ENCODE measurements around the gene TSHZ2.
"Not testable (repeated sequence)": the region's sequence is repeated elsewhere in the genome, so short reads cannot be mapped to it uniquely, and the experiment has no call there.

TSHZ2 gene

DNA sequence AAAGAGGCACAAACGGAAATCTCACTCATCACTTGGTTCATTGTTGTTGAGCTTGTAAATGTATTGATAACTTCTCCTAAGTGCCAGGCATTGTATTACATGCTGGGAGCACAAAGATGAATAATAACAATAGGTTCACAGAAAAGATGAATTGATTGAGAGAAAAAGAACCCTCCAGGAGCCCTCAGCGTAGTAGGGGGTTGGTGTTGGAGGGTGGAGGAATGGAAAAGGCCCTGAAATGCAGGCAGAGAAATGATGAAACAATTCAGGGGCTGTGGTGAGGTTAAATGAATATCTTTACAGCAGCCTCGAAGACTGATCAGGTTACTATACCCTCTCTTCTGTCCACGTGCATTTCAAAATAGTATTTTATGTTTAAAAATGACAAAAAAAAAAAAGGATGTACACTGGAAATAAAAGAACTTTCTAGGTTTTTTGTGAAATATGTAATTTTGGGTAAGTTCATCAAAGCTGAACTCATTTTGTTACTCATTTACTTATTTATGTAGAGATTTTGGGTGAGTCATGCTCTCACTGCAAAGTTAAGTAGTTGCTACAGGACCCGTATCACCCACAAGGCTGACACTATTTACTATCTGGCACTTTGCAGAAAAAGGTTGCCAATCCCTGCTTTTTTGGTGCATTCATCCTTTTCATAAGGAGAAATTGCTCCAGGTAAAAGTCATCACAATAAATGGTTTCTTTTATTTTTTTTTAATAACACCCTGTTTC lies 344.2 kb downstream of the TSHZ2 start:
- DNase-seq (ENCODE audit: low read depth): no peak

DNA sequence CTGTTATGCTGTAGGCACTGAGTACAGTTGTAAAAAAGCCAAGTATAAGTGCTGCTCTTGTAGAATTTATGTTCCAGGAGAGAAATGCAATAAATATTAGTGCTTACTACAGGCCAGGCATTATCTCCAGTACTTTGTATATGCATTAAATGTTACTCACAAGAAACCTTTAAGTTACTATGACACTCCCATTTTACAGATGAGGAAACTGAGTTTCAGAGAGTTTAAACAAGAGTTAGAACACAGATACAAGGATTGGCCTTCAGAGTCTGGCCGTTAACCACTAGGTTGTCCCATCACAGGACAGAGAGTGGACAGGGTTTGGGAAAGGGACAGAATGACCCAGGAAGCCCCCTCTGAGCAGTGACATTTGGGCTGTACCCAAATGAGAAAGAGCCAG lies 347.0 kb downstream of the TSHZ2 start:
- DNase-seq (ENCODE audit: low read depth): no peak

DNA sequence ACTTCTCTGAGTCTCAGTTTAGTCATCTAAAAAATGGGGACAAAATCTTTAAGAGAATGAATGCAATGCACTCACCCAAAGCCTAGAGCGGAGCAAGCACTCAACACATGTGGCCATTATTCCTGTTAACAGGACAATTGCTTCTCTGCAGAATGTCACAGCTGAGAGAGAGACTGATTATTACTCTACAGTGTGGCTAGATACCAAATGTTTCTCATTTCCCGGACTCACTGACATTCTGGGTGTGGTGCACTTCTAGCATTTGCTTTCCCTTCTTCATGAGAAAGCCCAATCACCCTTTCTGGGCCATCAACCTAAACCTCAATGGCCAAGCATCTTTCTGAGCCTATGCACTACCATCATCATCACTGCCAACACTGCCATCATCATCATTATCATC lies 347.6 kb downstream of the TSHZ2 start:
- no peak for DNase-seq (ENCODE audit: low read depth)

DNA sequence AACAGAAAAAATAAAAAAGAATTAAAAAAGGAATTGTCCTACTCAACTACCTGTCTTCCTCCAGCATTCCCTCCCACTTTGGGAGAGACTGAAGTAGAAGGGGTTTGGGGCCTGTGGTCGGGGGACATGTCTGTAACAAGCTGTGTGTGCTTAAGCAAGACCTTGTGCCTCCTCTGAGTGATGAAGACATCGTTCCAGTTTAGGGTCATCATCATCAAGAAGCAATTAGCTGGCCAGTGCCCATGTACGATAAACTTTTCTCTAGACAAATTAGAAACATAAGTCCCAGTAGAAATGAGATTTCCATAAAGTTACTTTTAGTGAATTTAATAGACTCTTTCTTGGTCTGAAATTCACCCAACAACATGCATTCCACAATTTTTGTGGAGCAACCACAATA lies 348.5 kb downstream of the TSHZ2 start:
- DNase-seq (ENCODE audit: low read depth): no peak

DNA sequence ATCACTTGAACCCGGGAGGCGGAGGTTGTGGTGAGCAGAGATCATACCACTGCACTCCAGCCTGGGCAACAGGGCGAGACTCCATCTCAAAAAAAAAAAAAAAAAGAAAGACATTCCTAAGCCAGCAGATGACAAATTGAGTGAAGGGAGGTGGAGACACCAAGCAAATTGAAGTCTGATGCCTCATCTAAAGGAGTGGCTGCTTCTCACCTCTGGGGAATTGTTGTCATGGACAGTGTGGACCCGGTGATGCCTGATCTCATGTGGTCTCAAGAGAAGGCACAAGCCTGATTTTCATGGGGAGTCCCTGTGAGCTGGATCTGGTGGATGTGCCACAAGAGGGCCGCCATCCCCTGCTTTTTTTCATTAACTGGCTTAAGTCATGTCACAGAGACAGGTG lies 349.4 kb downstream of the TSHZ2 start:
- DNase-seq (ENCODE audit: low read depth): no peak

DNA sequence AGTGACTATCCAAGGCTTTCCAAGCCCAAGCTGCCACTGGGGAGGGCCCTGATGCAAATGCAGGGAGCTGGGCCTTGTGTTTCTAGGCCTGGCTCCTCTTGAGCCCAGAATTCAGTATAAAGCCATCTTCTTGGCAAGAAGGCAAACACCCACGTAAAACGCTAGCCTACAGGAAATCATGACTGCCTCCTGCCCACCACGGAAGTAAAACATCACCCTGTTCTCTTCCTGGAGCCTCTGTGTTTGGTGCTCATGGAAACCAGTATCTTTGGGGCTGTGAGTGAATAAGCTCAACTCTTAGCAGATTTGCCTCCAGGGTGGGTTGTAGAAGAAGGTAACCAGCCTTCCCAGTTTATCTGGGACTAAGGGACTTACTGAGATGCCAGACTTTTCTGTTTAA lies 350.5 kb downstream of the TSHZ2 start:
- no peak for DNase-seq (ENCODE audit: low read depth)

DNA sequence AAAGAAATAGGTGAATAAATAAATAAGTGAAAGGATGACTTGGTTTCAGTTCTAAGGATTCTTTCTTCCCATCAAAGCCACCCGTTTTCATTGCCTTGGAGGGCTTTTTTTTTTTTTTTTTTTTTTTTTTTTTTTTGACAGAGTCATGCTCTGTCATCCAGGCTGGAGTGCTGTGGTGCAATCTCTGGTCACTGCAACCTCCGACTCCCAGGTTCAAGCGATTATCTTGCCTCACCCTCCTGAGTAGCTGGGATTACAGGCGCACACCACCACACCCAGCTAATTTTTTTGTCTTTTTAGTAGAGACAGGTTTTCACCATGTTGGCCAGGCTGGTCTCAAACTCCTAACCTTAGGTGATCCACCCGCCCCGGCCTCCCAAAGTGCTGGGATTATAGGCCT lies 351.3 kb downstream of the TSHZ2 start:
- DNase-seq (ENCODE audit: low read depth): not testable (repeated sequence)

DNA sequence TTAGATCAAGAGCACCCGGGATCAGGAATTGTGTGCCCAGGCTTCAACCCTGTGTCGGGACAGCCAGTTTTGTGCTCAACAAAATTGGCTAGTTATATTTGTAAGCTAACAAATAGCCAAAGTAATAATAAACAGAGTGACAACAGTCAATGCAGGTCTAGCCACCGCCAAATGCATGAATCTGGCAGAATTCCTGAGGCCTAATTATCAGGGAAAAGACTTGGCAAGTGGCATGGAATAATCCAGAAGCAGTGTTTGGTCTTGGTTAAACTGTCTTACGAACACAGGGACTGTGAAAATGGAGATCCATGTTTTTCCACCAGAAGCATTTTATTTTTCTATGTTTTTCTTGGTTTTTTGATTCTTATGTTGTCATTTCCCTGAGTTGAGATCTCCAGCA lies 352.7 kb downstream of the TSHZ2 start:
- DNase-seq (ENCODE audit: low read depth): no peak

DNA sequence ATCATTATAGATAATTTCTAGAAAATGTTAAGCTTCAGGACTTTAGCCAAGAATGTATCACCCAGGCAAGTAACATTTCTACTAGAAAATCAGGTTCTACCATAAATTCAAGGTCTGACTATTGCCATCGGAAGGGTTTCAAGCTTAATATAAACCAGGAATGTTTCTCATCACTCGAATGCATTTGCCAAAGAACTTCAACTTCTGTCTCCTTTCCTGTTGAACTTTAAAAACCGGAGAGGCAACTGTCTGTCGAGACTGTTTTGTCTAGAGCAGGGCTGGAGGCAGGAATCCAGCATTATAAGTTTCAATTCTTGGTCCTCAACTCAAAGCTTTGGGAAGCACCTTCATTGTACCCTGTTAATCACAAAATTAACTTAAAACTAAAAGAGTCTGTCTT lies 356.8 kb downstream of the TSHZ2 start:
- no peak for DNase-seq (ENCODE audit: low read depth)

DNA sequence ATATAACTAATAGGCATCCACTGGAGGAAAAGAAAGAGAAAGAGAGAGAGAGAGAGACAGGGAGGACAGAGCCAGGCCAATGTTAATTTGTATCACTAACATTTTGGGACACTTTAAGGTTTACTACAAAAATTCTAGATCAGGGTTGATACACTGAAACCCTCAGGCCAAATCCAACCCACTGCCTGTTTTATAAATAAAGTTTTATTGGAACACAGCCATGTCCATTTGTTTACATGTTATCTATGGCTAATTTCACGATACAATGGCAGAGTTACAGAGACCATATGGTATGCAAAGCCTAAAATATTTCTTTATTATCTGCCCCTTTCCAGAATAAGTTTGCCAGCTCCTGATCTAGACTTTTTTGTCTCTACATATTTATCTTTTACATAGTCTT lies 357.6 kb downstream of the TSHZ2 start:
- DNase-seq (ENCODE audit: low read depth): no peak

DNA sequence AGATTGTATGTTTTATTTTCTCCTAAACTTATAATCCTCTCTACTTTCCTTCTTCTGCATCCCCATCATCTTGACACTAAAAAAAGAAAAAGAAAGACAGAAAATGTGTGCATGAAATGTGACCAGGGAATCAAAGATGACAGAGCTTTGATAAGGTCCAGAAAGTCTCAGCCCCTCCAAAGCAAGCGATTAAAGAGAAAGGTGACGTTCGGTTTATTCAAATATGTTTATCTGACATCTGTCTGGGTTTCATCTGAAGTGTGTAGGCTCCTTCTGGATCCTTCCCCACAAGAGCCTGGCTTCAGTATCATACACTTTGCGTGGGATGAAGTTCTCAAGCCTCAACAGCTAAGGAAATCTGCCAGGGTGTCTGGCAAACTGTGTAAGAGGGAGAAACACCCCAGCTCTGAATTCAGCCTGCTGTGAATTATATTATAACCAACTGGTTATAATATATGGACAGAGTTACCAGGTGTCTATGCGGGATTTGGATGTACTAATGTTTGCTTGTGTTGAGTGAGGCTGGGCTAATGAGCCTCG lies 358.5 kb downstream of the TSHZ2 start:
- DNase-seq (ENCODE audit: low read depth): no peak

DNA sequence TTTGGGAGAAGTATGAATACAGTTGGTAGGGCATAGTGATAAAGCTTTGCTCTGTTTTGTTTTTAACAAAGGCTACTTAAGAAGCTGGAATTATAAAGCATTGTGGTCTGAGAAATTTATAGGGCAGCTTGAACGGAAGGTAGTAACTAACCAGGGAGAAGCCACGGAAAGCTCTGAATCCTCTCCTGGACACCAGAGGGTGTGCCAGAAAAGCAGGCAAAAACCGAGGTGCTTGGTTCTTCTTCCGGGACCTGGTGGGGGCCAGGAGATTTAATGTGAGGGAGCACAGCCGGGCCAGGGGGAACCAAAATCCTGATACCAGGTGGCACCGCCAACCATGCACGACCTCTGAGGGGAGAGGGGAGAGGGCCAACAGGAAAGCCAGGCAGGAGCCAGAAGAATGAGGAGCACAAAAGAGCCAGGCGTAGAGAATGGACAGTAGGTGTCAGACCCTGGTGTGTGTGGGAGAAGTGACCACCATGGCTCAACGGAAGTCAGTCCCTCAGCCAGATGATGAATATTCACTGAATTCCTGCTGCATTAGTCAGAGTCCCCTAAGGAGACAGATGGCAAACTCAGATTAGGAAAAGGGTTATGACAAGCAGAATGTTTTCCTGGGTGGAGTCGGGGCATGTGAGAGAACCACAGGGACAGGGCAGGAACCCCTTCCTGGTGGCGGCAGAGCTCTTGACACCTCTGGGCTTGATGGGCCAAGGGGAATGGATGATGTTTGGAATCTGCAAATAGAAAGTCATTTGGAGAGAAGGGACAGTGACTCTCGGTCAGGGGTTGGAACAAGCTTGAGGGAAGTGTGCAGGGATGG lies 359.2 kb downstream of the TSHZ2 start:
- DNase-seq (ENCODE audit: low read depth): peak; percentile 13

DNA sequence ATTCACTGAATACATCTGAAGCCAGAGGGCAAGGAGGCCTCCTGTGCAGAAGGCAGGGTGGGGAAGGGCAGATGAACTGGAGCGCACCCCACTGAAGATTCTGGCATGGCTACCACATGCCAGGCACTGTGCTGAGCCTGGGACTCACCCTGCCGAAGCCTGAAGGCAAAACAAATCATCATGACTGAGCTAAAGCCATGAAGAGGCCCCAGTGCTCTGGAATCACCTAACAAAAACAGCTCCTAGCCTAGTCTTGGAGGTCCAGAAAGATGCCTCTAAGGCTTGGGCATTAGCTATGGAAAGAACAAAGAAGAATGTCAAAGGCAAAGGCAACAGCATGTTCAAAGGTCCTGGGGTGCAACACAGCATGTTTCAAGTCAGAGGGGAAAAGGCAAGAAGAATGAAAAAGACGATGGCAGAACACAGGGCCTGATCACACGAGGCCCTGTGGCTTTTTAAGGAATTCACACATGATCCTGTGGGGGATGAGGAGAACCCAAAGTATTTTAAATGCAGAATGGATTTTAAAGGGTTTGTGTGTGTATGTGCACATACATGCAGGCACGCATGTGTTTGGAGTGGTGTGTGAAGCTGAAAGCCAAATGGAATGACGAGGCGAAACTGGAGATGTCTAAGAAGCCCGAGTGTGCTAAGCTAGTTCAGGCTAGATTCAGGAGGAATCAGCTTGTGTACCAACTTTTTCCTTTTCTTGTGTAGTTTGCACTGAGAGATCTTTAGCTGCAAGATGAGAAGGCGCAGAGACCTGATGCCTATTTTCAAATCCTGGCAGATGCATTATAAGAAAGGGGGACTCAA lies 360.1 kb downstream of the TSHZ2 start:
- DNase-seq (ENCODE audit: low read depth): no peak

DNA sequence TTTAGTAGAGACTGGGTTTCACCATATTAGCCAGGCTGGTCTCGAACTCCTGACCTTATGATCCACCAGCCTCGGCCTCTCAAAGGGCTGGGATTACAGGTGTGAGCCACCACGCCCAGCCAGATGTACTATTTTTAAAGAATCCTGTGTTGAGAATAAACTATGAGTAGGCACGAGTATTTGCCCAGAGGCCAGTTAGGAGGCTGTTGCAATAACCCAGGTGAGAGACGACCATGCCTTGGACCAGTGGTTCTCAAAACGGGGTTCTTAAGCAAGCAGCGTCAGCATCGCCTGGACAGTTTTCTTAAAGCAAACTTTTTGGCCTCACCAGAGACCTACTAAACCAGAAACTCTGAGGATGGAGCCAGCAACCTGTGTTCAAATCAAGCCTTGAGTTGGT lies 362.7 kb downstream of the TSHZ2 start:
- DNase-seq (ENCODE audit: low read depth): no peak

DNA sequence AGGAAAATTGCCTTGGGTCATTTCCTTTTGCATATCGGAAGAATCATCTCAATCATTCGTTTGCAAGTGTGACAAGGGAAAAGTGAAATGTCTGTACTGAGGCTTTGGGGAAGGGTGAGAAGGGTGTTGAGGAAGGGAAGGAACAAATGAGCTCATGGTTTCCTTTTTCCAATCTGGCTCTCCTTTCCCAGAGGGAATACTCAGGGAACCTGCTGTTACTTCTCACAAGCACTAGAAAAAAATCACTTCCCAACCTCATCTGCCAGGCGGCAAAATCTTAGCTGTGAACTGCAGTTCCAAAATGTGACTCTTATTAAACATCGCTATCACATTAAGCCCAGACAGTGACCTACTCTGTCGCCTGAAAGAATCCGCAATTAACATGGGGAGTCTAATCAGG lies 363.4 kb downstream of the TSHZ2 start:
- DNase-seq (ENCODE audit: low read depth): no peak

DNA sequence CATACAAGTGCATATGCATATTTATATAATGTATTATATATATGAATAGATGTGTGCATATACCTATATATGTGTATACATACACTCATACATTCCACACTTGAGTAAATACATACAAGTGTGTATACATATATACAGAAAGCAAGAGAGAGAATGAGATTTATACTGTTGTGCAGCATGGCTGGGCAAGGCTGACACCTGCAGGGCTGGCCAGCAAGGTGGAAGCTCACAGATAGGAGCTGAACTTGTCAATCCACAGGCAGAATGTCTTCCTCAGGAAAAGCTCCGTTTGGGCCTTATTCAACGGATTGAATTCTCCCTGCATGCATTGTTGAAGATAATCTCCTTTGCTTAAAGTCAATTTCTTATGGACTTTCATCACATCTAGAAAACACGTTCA lies 364.7 kb downstream of the TSHZ2 start:
- no peak for DNase-seq (ENCODE audit: low read depth)

DNA sequence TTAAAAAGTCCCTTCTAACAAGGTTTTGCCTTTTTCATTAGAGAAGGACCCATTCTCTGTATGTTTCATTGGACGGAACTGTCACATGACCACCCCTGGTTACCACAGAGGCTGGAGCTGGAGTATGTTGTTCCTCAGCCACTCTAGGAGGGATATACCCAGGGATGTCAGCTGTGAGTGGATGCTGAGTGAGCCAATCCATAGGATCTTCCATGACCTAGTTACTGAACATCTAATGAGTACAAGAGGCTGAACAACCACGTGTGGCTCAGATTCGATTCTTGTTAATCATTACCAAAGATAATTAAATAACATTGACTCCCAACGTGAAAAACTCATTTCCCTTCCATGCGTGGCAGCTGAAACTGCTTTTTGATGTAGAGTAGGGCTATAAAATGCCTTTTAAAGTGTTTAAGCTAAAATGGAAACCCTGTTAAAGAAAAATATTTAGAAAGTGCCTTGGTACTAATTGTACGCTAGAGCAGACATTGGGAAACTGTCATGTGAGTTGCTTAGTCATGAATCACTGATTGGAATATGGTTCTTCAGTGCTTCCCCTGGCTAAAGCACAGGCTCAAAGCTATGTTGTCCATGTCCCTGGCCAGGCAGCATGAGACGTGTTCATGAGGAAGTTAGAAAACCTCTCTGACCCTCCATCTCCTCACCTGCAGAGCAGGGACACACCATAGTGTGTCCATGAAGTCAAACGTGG lies 365.4 kb downstream of the TSHZ2 start:
- no peak for DNase-seq (ENCODE audit: low read depth)

DNA sequence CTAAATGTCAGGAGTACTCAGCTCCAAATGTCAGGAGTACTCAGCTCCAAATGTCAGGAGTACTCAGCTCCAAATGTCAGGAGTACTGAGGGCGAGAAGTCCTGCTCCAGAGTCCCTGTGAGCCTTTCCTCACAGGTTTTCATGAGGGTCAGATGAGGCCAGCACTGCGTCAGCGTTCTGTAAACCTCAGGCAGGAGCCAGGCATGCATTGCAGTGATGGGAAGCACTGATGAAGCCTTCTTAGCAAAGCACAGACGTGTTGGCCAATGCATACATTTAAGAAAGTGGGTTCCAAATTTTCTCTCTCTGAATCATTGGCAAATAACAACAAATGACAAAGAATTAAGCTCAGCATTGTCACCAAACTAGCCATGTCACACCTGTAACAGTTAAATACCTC lies 366.6 kb downstream of the TSHZ2 start:
- DNase-seq (ENCODE audit: low read depth): no peak

DNA sequence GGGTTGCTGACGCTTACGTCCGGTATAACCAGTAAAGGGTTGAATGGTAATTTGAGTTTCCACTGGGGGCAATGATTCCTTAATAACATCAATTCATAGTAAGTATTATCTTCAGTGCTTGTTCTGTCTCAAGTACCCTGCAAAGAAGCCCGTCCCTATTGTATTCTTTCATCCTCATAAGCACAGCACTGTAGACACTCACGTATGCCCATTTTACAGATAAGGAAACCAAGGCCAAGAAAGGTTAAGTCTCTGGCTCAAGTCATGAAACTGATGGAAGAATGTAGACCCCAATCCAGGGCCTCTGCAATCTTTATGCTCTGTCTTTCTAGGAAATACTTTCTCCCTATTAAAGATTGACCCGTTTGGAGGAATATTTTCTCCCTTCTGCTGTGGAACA lies 370.3 kb downstream of the TSHZ2 start:
- no peak for DNase-seq (ENCODE audit: low read depth)

DNA sequence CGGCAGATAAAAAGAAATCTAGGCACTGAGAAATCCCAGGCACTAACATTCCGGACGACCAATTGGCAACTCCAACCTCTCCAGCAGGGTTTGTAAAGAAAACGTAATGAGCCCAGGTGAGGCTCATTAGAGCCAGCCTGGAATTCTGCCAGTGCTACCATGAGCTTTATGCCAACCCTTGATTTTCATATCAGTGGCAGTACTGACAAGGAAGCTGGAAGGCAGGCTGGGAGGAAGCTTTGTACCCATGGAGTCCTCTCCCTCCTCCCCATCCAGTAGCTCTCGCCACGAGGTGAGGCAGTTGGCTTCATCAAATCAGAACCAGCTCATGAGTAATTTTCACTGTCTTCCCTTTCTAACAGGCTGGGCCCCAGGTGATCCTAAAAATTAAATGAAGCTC lies 371.3 kb downstream of the TSHZ2 start:
- DNase-seq (ENCODE audit: low read depth): no peak

DNA sequence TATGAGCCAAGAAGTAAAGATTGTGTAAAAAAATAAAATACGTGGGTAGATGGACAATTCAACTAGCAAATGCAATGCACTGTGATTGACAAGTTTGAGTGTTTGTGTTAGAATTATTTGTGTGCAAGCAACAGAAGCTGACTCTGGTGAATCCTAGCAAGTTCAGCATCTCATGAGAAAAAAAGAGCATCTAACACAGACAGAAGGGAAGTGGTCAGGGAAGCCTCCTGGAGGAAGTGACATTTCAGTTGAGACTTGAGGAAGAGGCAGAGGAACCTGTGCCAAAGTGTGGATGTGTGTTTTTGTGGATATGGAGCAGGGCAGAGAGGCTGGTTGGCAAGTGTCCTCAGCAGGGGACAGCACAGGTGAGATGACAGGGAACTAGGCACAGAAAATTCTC lies 372.7 kb downstream of the TSHZ2 start:
- DNase-seq (ENCODE audit: low read depth): no peak

All from GM04504 (cell line).